GM23338 (cell line): ENCODE data around the gene LRIT1. TPM values are rescaled to one million over a fixed set of nuclear protein-coding genes. Genes with fewer than 3 reads are reported as not detected.
"Not testable (repeated sequence)": the region's sequence is repeated elsewhere in the genome, so short reads cannot be mapped to it uniquely, and the experiment has no call there.

ENCODE experiments used
- ATAC-seq: fragments of 200-7000 bp; cut with Tn5 transposase; 3 replicates; pipeline ENCODE4 v1.9.1; 2020
- DNase-seq: peaks from one replicate; pipeline ENCODE4 v3.0.0-alpha.2; 2015; ENCODE audit warnings: low spot score
- H2AFZ ChIP-seq: fragments of 200-600 bp; sonication (generic); 2 replicates; pipeline ENCODE4 v1.8.0; 2016; ENCODE audit warnings: antibody characterized with exemption, mild to moderate bottlenecking, moderate library complexity
- H3F3A ChIP-seq: fragments of 200-600 bp; sonication (generic); replicated peaks from 2 replicates; pipeline ENCODE4 v1.8.0; 2017; ENCODE audit warnings: antibody characterized with exemption, mixed run types, low read depth
- H3K27ac ChIP-seq: fragments of 200-600 bp; sonication (generic); 2 replicates; pipeline ENCODE4 v1.6.1; 2016; ENCODE audit warnings: low read depth
- H3K27me3 ChIP-seq: fragments of 200-600 bp; sonication (generic); 2 replicates; pipeline ENCODE4 v1.8.0; 2016; ENCODE audit warnings: mild to moderate bottlenecking, mixed run types, moderate library complexity; ENCODE audit not compliant: insufficient read depth
- H3K36me3 ChIP-seq: fragments of 200-600 bp; sonication (generic); 2 replicates; pipeline ENCODE4 v1.8.0; 2016; ENCODE audit warnings: mild to moderate bottlenecking; ENCODE audit not compliant: insufficient read depth
- H3K4me1 ChIP-seq: fragments of 200-600 bp; sonication (generic); 2 replicates; pipeline ENCODE4 v1.8.0; 2016; ENCODE audit warnings: mild to moderate bottlenecking, moderate library complexity; ENCODE audit not compliant: insufficient read depth
- H3K4me2 ChIP-seq: fragments of 200-600 bp; sonication (generic); 2 replicates; pipeline ENCODE4 v1.7.1; 2017; ENCODE audit warnings: mixed run types
- H3K4me3 ChIP-seq: fragments of 200-600 bp; sonication (generic); 2 replicates; pipeline ENCODE4 v1.6.1; 2016; ENCODE audit warnings: mixed run types
- H3K79me2 ChIP-seq: fragments of 200-600 bp; sonication (generic); replicated peaks from 2 replicates; pipeline ENCODE4 v1.8.0; 2017; ENCODE audit warnings: mild to moderate bottlenecking; ENCODE audit not compliant: insufficient read depth
- H3K9me2 ChIP-seq: fragments of 200-600 bp; sonication (generic); 2 replicates; pipeline ENCODE4 v1.8.0; 2017; ENCODE audit not compliant: insufficient read depth
- H4K20me1 ChIP-seq: fragments of 200-600 bp; sonication (generic); replicated peaks from 2 replicates; pipeline ENCODE4 v1.8.0; 2017; ENCODE audit warnings: mild to moderate bottlenecking; ENCODE audit not compliant: insufficient read depth
- H3K27ac Mint-ChIP-seq: 2 replicates; pipeline ENCODE4 v1.8.0; 2020; ENCODE audit warnings: inconsistent platforms, mild to moderate bottlenecking, moderate library complexity, mixed read lengths
- H3K27me3 Mint-ChIP-seq: 3 replicates; pipeline ENCODE4 v1.8.0; 2022; ENCODE audit warnings: low read depth, mild to moderate bottlenecking, moderate library complexity, mixed read lengths, inconsistent platforms; ENCODE audit not compliant: insufficient read depth, poor library complexity
- H3K36me3 Mint-ChIP-seq: 3 replicates; pipeline ENCODE4 v1.8.0; 2021; ENCODE audit warnings: low read depth, mild to moderate bottlenecking, inconsistent platforms, moderate library complexity, mixed read lengths
- H3K4me1 Mint-ChIP-seq: 3 replicates; pipeline ENCODE4 v1.8.0; 2020; ENCODE audit warnings: mild to moderate bottlenecking, inconsistent platforms, mixed read lengths
- H3K4me3 Mint-ChIP-seq: 3 replicates; pipeline ENCODE4 v1.8.0; 2021; ENCODE audit warnings: moderate library complexity, mild to moderate bottlenecking, inconsistent platforms, mixed read lengths
- H3K9me3 Mint-ChIP-seq: 3 replicates; pipeline ENCODE4 v1.8.0; 2020; ENCODE audit warnings: moderate library complexity, mild to moderate bottlenecking, inconsistent platforms, mixed read lengths
- EZH2phosphoT487 ChIP-seq: fragments of 200-600 bp; sonication (generic); IDR thresholded peaks from one replicate; pipeline ENCODE4 v1.8.1; 2018; ENCODE audit warnings: antibody characterized with exemption; ENCODE audit not compliant: unreplicated experiment
- POLR2AphosphoS5 ChIP-seq: IDR thresholded peaks from 2 replicates; pipeline ENCODE4 v1.6.1; 2016; ENCODE audit warnings: antibody characterized with exemption, low read depth
- STAT1 ChIP-seq: IDR thresholded peaks from one replicate; pipeline ENCODE4 v1.6.1; 2016; ENCODE audit warnings: antibody characterized with exemption; ENCODE audit not compliant: unreplicated experiment
- ZNF331 ChIP-seq: fragments of 250-450 bp; sonication (Bioruptor Pico); IDR thresholded peaks from 2 replicates; pipeline ENCODE4 v1.5.0; 2020; ENCODE audit warnings: low read depth, mild to moderate bottlenecking, moderate library complexity
- polyA plus RNA-seq: library from polyadenylated mRNA; unstranded; fragments of >200 nt; fragmentation: Nextera tagmentation; extraction: Ambion mirVana; gene quantifications from 2 replicates; pipeline ENCODE4 v1.2.1, GENCODE V29; 2016
- total RNA-seq: library from RNA; depleted of rRNA; stranded (reverse); fragments of >200 nt; shearing (Covaris generic); gene quantifications from 2 replicates; pipeline ENCODE4 v1.2.3, GENCODE V29; 2014
- TF ChIP-seq, protein P1 (sequence below): fragments of 250-450 bp; sonication (Bioruptor Pico); IDR thresholded peaks from 2 replicates; pipeline ENCODE4 v1.5.0; 2020; ENCODE audit warnings: mild to moderate bottlenecking, moderate library complexity
- TF ChIP-seq, protein P2 (sequence below): IDR thresholded peaks from 2 replicates; pipeline ENCODE4 v1.6.1; 2016; ENCODE audit warnings: antibody characterized with exemption
- TF ChIP-seq, protein P3 (sequence below), 2 experiments: fragments of 200-600 bp in 1 of 2; sonication (generic) in 1 of 2; conservative IDR thresholded peaks; 2 replicates each; pipeline versions ENCODE4 v1.5.1 to v1.6.1; 2016 to 2017; ENCODE audit warnings: antibody characterized with exemption in 2 of 2, low read depth in 2 of 2, mild to moderate bottlenecking in 2 of 2, moderate library complexity in 1 of 2

Gene LRIT1
- total and polyA plus RNA-seq, 2 experiments from 2014 or later = 0.07 TPM; not detected in 1

DNA sequence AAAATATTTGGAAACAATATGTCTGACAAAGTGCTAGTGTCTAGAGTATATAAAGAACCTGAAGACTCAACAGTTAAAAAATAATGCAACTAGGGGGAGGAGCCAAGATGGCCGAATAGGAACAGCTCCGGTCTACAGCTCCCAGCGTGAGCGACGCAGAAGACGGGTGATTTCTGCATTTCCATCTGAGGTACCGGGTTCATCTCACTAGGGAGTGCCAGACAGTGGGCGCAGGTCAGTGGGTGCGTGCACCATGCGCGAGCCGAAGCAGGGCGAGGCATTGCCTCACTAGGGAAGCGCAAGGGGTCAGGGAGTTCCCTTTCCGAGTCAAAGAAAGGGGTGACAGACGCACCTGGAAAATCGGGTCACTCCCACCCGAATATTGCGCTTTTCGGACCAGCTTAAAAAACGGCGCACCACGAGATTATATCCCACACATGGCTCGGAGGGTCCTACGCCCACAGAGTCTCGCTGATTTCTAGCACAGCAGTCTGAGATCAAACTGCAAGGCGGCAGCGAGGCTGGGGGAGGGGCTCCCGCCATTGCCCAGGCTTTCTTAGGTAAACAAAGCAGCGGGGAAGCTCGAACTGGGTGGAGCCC, 38.6 kb upstream of the LRIT1 start:
- H3K4me1 ChIP-seq, H3K27me3 Mint-ChIP-seq, H3K36me3 ChIP-seq, ATAC-seq, DNase-seq, H3K27ac Mint-ChIP-seq, H2AFZ ChIP-seq, H4K20me1 ChIP-seq, H3K9me2 ChIP-seq, H3F3A ChIP-seq, H3K27ac ChIP-seq, H3K36me3 Mint-ChIP-seq, H3K4me1 Mint-ChIP-seq, H3K79me2 ChIP-seq, H3K27me3 ChIP-seq: not testable (repeated sequence)
- peak overlapping the region; percentile 50 for H3K4me3 ChIP-seq
- H3K4me2 ChIP-seq = peak overlapping the region; percentile 59
- Mint-ChIP-seq H3K9me3 (peaks cover 15% of the 10 kb centered on the region), H3K4me3 (peak overlapping the region; percentile 67)

DNA sequence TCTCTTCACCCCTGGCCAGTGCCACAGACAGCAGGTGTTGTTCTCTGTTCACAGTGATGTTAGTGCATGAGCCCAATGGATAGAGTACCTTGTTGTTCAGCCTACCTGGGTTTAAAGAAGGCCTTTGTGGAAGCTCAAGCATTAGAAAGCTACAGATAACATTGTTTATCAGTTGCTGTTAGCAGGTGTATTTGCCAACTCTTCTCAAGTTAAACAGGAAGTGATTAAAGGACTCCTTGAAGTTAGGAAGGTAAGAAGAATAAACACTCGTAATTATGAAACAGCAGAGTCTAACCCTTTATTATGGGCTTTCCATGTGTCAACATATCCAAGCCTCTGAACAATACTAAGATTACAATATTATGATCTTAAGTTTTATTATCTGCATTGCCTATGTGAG, 29.4 kb upstream of the LRIT1 start:
- H3K4me1 Mint-ChIP-seq = peaks cover 7% of the 10 kb centered on the region; the same call in 2 of the 3 replicates
- Histone ChIP-seq H3K4me1 (0 out of 2 replicates have a peak, but pooled peaks cover 3% of the 10 kb centered on the region), H3K4me2 (no peak overlapping the region), H3F3A (no peaks in the 10 kb centered on the region), H3K36me3 (no peaks in the 10 kb centered on the region), H4K20me1 (no peaks in the 10 kb centered on the region), H3K27ac (no peak overlapping the region), H2AFZ (no peak overlapping the region), H3K4me3 (no peak overlapping the region), H3K9me2 (no peaks in the 10 kb centered on the region), H3K27me3 (no peaks in the 10 kb centered on the region), H3K79me2 (no peaks in the 10 kb centered on the region)
- TF ChIP-seq, protein P1, sequence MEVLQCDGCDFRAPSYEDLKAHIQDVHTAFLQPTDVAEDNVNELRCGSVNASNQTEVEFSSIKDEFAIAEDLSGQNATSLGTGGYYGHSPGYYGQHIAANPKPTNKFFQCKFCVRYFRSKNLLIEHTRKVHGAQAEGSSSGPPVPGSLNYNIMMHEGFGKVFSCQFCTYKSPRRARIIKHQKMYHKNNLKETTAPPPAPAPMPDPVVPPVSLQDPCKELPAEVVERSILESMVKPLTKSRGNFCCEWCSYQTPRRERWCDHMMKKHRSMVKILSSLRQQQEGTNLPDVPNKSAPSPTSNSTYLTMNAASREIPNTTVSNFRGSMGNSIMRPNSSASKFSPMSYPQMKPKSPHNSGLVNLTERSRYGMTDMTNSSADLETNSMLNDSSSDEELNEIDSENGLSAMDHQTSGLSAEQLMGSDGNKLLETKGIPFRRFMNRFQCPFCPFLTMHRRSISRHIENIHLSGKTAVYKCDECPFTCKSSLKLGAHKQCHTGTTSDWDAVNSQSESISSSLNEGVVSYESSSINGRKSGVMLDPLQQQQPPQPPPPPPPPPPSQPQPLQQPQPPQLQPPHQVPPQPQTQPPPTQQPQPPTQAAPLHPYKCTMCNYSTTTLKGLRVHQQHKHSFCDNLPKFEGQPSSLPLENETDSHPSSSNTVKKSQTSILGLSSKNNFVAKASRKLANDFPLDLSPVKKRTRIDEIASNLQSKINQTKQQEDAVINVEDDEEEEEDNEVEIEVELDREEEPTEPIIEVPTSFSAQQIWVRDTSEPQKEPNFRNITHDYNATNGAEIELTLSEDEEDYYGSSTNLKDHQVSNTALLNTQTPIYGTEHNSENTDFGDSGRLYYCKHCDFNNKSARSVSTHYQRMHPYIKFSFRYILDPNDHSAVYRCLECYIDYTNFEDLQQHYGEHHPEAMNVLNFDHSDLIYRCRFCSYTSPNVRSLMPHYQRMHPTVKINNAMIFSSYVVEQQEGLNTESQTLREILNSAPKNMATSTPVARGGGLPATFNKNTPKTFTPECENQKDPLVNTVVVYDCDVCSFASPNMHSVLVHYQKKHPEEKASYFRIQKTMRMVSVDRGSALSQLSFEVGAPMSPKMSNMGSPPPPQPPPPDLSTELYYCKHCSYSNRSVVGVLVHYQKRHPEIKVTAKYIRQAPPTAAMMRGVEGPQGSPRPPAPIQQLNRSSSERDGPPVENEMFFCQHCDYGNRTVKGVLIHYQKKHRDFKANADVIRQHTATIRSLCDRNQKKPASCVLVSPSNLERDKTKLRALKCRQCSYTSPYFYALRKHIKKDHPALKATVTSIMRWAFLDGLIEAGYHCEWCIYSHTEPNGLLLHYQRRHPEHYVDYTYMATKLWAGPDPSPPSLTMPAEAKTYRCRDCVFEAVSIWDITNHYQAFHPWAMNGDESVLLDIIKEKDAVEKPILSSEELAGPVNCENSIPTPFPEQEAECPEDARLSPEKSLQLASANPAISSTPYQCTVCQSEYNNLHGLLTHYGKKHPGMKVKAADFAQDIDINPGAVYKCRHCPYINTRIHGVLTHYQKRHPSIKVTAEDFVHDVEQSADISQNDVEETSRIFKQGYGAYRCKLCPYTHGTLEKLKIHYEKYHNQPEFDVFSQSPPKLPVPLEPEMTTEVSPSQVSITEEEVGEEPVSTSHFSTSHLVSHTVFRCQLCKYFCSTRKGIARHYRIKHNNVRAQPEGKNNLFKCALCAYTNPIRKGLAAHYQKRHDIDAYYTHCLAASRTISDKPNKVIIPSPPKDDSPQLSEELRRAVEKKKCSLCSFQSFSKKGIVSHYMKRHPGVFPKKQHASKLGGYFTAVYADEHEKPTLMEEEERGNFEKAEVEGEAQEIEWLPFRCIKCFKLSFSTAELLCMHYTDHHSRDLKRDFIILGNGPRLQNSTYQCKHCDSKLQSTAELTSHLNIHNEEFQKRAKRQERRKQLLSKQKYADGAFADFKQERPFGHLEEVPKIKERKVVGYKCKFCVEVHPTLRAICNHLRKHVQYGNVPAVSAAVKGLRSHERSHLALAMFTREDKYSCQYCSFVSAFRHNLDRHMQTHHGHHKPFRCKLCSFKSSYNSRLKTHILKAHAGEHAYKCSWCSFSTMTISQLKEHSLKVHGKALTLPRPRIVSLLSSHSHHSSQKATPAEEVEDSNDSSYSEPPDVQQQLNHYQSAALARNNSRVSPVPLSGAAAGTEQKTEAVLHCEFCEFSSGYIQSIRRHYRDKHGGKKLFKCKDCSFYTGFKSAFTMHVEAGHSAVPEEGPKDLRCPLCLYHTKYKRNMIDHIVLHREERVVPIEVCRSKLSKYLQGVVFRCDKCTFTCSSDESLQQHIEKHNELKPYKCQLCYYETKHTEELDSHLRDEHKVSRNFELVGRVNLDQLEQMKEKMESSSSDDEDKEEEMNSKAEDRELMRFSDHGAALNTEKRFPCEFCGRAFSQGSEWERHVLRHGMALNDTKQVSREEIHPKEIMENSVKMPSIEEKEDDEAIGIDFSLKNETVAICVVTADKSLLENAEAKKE = no peak
- TF ChIP-seq, protein P2, sequence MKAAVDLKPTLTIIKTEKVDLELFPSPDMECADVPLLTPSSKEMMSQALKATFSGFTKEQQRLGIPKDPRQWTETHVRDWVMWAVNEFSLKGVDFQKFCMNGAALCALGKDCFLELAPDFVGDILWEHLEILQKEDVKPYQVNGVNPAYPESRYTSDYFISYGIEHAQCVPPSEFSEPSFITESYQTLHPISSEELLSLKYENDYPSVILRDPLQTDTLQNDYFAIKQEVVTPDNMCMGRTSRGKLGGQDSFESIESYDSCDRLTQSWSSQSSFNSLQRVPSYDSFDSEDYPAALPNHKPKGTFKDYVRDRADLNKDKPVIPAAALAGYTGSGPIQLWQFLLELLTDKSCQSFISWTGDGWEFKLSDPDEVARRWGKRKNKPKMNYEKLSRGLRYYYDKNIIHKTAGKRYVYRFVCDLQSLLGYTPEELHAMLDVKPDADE = no peak
- TF ChIP-seq STAT1 (no peak), POLR2AphosphoS5 (no peak), ZNF331 (CRISPR knock-in tag) (no peak), EZH2phosphoT487 (no peak)
- TF ChIP-seq, protein P3, sequence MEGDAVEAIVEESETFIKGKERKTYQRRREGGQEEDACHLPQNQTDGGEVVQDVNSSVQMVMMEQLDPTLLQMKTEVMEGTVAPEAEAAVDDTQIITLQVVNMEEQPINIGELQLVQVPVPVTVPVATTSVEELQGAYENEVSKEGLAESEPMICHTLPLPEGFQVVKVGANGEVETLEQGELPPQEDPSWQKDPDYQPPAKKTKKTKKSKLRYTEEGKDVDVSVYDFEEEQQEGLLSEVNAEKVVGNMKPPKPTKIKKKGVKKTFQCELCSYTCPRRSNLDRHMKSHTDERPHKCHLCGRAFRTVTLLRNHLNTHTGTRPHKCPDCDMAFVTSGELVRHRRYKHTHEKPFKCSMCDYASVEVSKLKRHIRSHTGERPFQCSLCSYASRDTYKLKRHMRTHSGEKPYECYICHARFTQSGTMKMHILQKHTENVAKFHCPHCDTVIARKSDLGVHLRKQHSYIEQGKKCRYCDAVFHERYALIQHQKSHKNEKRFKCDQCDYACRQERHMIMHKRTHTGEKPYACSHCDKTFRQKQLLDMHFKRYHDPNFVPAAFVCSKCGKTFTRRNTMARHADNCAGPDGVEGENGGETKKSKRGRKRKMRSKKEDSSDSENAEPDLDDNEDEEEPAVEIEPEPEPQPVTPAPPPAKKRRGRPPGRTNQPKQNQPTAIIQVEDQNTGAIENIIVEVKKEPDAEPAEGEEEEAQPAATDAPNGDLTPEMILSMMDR (conservative IDR thresholded peaks at IDR 0.05; ENCODE audit: low read depth in 2 of 2) = no peak
- no peak overlapping the region for H3K27ac Mint-ChIP-seq
- no peaks in the 10 kb centered on the region for H3K36me3 Mint-ChIP-seq
- no peak overlapping the region for H3K4me3 Mint-ChIP-seq
- DNase-seq (no peak), ATAC-seq (no peak)
- H3K27me3 Mint-ChIP-seq = no peaks in the 10 kb centered on the region
- H3K9me3 Mint-ChIP-seq = no peaks in the 10 kb centered on the region
